Measurements from ENCODE around the gene UQCR11.

UQCR11 gene

GRCh38 chr19:1633269-1633826 lies 28.1 kb upstream of the UQCR11 start:
- H3K27me3 ChIP-seq: no peaks in the 10 kb centered on the region
- TF ChIP-seq CTCF (IDR thresholded peaks at IDR 0.05): no peak
- H3K36me3 ChIP-seq: peaks cover 13 to 76% (median 50%) of the 10 kb centered on the region in 3 donors
- intact Hi-C loops (cut with DNase I; ENCODE audit: low total_unique reads): loop anchor here (5.0 kb wide), 1 partner anchor 39 kb away; no protein-coding TSS in a partner anchor
- no peak overlapping the region for H3K27ac ChIP-seq
- H3K9me3 ChIP-seq: no peaks in the 10 kb centered on the region
- no peaks in the 10 kb centered on the region for H3K4me1 ChIP-seq
- H3K4me3 ChIP-seq: no peak overlapping the region
- DNase-seq: no peak

- no peaks in the 10 kb centered on the region for H3K4me1 ChIP-seq
- H3K27ac ChIP-seq: no peak overlapping the region
- H3K36me3 ChIP-seq: peaks cover 12 to 76% (median 49%) of the 10 kb centered on the region in 3 donors
- TF ChIP-seq CTCF (IDR thresholded peaks at IDR 0.05): no peak
- no peak overlapping the region for H3K4me3 ChIP-seq
- DNase-seq: no peak
- no peaks in the 10 kb centered on the region for H3K27me3 ChIP-seq
- intact Hi-C loops (cut with DNase I; ENCODE audit: low total_unique reads): loop anchor here (5.0 kb wide), 1 partner anchor 40 kb away; no protein-coding TSS in a partner anchor
- H3K9me3 ChIP-seq: no peaks in the 10 kb centered on the region
These were observed 27.4 kb upstream of the UQCR11 start for GRCh38 chr19:1632462-1633268.

DNA sequence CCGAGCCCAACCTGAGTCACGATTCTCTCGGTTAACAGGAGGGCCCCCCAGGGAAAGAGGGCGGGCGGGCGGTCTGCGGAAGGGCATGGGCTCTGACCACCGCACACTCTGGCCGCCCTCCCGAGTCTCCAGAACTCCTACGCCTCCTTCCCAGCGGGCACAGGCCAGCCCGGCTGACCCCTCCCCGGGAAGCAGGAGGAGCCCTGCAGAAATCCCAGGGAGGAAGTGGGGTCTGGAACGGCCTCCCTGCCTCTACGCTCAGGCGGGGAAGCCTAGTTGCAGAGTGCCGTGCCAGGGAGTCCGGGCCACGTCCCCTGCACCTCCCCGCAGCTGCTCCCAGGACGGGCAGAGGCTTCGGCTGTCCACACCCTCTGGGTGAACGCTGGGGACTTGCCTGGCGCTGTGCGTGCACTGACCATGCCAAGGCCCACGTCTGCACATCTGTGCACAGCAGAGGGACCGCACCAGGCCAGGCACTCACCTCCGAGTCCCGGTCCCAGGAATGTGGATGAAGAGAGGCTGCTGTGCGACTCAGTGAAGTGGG lies 26.4 kb upstream of the UQCR11 start:
- Histone ChIP-seq H3K4me3 (no peak overlapping the region), H3K36me3 (peaks cover 12 to 79% (median 47%) of the 10 kb centered on the region in 3 donors), H3K27me3 (no peaks in the 10 kb centered on the region), H3K27ac (no peak overlapping the region), H3K9me3 (no peaks in the 10 kb centered on the region), H3K4me1 (no peaks in the 10 kb centered on the region)
- intact Hi-C loops (cut with DNase I; ENCODE audit: low total_unique reads): loop anchor here (5.0 kb wide), 1 partner anchor 41 kb away; no protein-coding TSS in a partner anchor
- no peak for TF ChIP-seq CTCF (IDR thresholded peaks at IDR 0.05)
- no peak for DNase-seq

- intact Hi-C loops (cut with DNase I; ENCODE audit: low total_unique reads): loop anchor here (5.0 kb wide), 1 partner anchor 41 kb away; no protein-coding TSS in a partner anchor
- no peaks in the 10 kb centered on the region for H3K4me1 ChIP-seq
- H3K9me3 ChIP-seq: no peaks in the 10 kb centered on the region
- H3K27ac ChIP-seq: no peak overlapping the region
- no peak overlapping the region for H3K4me3 ChIP-seq
- DNase-seq: no peak
- TF ChIP-seq CTCF (IDR thresholded peaks at IDR 0.05): no peak
- no peaks in the 10 kb centered on the region for H3K27me3 ChIP-seq
- H3K36me3 ChIP-seq: peaks cover 12 to 79% (median 38%) of the 10 kb centered on the region in 3 donors
These were observed 25.5 kb upstream of the UQCR11 start for GRCh38 chr19:1630811-1631210.

DNA sequence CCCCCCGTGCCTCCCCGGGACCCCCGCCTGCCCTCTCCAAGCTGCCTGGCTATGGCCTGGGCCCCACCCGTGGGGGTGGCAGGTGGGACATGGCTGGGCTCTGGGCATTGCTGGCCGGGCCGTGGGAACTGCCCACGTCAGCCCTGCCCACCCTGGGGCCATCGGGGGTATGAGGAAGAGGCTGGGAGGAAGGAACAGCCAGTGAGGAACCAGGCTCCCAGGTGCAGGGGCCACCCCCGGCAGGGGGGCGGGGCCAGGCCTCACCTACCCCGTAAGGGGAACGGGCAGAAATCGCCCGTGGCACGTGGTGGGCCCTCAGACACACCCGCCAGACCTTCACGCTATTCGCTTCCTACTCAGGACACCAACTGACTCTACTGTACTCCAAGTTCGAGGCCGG lies 24.8 kb upstream of the UQCR11 start:
- Histone ChIP-seq H3K4me3 (no peak overlapping the region), H3K9me3 (no peaks in the 10 kb centered on the region), H3K4me1 (no peaks in the 10 kb centered on the region), H3K27me3 (no peaks in the 10 kb centered on the region), H3K36me3 (peaks cover 12 to 84% (median 38%) of the 10 kb centered on the region in 3 donors), H3K27ac (no peak overlapping the region)
- intact Hi-C loops (cut with DNase I; ENCODE audit: low total_unique reads): loop anchor here (5.0 kb wide), 1 partner anchor 42 kb away; no protein-coding TSS in a partner anchor
- no peak for DNase-seq
- no peak for TF ChIP-seq CTCF (IDR thresholded peaks at IDR 0.05)

Data from tibial artery (tissue), 4 donors.